Adrenal gland (tissue), 5 donors: Measurements from ENCODE around the gene ALG2.

Experiments used
- CTCF ChIP-seq, 6 experiments: fragments of 450-650 bp in 4 of 6; fragments of 200-600 bp in 2 of 6; sonication (generic) in 1 of 6; IDR thresholded peaks; 1 replicate in 5 of 6; 2 replicates in 1 of 6; pipeline versions ENCODE4 v1.5.1 to v1.8.0; 2016 to 2021; ENCODE audit warnings: antibody characterized with exemption in 6 of 6, mild to moderate bottlenecking in 2 of 6, moderate library complexity in 1 of 6
- POLR2A ChIP-seq, 2 donors: fragments of 450-650 bp; IDR thresholded peaks; one replicate each; pipeline ENCODE4 v1.6.1; 2017; ENCODE audit warnings: antibody characterized with exemption in 2 of 2, mild to moderate bottlenecking in 2 of 2, moderate library complexity in 1 of 2
- donor health status: DM: no; HTN: no; CAD: no.

GRCh38 chr9:99239341-99240060 is 17.8 kb upstream of the ALG2 start:
- TF ChIP-seq CTCF (IDR thresholded peaks at IDR 0.05), result no peak
- no peak for TF ChIP-seq POLR2A (IDR thresholded peaks at IDR 0.05)
